GM21515 (cell line): ENCODE data around the gene MYRF.

ENCODE experiments used
- ATAC-seq: cut with Tn5 transposase; IDR thresholded peaks from one replicate; pipeline ENCODE4 v1.9.1; 2021; ENCODE audit not compliant: unreplicated experiment

The MYRF gene

DNA sequence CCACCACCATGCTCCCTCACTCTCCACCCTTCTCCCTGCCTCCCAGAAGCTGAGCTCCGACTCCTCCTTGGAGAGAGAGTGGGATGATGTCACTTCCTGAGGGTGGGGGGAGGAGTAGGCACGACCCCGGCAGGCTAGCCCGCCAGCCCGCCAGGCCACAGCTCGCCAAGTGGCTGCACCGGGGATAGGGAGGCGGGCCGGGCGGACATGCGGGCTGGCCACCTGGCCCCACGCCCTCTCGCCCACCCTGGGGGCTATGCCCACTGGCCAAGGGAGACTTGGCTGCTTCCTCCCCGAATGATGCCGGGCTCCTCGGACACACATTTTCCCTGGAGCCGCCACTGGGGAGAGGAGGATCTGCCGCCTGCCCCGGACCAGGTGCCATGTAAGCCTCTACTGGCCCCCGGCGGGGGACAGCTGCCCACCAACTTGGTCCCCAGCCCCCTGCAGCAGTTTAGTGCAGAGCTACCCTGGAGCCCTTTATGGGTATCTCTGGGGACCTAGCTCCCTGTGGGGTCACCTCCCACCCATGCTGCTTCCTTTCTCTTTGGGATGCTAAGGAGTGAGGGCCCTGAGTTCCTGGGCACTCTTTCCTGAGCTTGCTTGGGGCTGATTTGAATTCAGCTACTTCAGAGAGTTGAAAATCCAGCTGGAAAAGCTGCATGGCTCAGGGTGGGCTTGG, 33.7 kb upstream of the MYRF start:
- ATAC-seq, result no peak

DNA sequence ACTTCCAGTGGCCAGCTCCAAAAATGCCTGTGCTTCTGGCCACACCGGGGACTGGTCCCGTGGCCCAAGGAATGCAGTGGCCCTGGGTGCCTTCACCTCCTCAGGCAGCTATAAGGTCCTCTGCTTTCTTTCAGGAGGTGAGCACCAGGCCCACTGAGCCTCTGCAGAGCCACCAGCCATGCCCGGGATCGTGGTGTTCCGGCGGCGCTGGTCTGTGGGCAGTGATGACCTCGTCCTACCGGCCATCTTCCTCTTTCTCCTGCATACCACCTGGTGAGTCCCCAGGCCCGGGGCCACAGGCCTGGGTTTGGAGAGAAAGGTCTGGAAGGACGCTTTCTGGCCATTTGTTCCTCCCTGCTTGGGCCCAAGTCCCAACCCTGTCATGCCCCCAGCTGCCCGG, 32.5 kb upstream of the MYRF start:
- ATAC-seq, result no peak

DNA sequence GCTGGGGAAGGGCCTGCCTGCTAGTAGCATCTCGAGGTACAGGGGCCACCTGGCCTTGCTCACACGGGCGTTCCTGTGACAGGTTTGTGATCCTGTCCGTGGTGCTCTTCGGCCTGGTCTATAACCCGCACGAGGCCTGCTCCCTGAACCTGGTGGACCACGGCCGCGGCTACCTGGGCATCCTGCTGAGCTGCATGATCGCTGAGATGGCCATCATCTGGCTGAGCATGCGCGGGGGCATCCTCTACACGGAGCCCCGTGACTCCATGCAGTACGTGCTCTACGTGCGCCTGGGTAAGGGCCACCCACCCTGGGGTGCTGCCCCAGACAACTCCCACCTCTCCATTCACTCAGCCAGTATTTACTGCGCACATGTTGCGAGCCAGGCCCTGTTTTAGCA, 31.8 kb upstream of the MYRF start:
- no peak for ATAC-seq

DNA sequence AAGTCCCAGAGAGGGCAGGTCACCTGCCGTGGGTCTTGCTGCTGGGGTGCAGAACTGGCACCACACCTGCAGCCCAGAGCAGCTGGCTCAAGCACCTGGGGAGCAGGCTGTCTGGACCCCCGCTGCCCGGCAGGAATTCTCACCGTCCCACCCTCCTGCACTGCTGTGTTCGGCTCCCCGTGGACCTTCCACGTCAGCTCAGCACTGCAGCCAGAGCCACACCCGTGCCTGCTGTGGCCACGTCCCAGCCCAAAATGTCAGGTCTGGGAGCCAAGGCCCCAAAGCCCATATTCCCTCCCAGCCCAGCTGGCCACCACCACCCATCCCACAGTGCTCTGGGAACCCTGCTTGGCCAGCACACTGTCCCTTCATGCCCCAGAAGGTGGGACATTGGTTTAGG, 28.0 kb upstream of the MYRF start:
- no peak for ATAC-seq

DNA sequence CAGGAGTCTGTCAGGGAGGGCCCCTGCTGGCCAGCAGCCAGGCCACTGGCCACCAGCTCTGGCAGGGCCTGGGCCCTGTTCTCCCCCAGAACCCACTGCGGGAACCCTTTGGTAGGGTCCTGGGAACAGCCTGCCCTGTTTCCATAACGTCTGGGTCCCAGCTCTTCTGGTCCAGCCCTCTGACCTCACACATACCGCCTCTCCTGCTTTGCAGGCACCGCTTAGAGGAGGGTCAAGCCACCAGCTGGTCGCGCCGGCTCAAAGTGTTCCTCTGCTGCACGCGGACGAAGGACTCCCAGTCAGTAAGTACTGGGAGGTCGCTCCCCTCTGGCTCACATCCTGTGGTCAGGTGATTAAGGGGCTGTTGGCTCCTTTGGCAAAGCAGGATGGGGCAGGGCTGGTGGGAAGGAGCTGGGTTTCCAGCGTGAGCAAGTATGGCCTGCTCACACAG, 26.6 kb upstream of the MYRF start:
- ATAC-seq, result no peak

DNA sequence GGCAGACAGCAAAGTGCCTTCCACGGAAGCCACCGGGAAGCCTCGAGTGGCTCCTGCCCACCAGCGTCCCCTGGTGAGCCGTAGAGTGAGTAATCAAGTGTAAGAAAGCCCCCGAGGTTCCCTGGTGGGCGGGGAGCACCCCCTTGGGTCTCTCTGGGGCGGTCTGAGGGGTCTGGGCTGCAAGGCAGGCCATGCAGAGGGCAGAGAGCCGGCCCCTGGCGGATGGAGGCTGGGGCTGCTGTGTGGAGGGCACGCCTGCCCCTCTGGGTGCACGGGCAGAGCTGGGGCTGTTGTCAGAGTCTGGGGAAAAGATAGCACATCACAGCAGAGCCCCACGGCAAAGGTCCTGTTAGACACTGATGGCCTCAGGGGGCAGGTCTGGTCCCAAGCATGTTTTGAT, 25.7 kb upstream of the MYRF start:
- ATAC-seq, result no peak

DNA sequence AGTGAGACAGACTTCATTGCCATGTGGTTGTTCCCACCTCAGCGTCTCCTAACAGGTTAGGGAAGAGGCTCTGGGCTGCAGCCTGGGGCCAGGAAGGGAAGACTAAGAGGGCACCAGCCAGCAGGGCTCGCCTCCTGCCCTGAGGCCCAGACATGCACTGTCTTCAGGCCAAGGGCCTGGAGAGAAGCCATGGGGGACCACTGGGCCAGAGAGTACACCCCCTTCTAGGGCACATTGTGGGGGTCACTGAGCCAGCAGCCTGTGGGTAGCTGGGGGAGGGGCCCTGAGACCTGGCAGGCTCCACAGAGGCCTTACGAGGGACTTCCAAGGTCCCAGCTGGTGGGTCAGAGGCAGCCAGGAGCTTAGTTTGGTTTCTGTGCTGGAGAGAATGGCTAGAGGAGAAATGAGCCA, 25.0 kb upstream of the MYRF start:
- ATAC-seq, result no peak

DNA sequence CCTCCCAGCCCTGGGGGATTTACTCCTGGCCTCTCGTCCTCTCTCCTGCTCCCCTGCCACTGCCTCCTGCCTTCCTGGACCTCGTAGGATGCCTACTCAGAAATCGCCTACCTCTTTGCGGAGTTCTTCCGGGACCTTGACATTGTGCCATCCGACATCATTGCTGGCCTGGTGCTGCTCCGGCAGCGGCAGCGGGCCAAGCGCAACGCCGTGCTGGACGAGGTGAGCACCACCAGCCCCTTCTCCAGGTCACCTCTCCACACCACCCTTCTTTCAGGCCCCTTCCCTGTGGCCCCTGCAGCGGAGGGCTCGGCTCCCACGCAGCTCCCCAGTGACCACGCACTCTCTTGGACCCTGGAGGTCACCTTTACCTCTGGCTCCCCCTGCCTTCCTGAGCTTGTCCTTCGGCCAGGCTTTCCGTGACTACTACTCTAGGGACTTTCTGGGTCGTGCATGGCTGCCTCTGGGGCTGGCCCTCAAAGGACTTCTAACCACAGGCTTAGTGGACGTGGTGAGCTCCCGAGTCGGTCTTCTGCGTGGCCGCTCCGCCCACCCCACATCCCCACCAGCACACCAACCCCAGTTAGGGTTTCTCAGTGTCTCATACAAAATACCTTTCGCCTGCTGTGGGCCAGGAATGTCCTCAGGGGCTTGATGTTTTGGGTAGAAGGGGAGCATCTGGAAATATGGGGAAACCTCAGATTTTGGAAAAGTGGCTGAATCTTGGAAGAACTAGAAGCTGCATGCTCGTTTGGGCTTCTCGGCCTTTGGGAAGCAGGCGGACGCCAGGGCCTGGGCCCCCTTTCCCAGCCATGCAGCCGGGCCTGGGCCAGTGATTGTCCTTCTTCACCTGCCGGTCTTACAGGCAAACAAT, 24.1 kb upstream of the MYRF start:
- ATAC-seq, result no peak

DNA sequence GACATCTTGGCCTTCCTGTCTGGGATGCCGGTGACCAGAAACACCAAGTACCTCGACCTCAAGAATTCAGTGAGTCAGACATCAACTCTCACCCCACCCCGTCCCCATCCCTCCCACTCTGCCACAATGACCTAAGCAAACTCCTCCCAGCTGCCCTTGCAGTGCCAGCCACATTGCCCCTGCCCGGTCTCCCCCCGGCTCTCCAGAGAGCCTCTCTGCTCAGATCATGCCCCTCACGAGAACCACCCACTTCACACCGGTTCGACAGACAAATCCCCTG, 23.6 kb upstream of the MYRF start:
- ATAC-seq, result no peak

DNA sequence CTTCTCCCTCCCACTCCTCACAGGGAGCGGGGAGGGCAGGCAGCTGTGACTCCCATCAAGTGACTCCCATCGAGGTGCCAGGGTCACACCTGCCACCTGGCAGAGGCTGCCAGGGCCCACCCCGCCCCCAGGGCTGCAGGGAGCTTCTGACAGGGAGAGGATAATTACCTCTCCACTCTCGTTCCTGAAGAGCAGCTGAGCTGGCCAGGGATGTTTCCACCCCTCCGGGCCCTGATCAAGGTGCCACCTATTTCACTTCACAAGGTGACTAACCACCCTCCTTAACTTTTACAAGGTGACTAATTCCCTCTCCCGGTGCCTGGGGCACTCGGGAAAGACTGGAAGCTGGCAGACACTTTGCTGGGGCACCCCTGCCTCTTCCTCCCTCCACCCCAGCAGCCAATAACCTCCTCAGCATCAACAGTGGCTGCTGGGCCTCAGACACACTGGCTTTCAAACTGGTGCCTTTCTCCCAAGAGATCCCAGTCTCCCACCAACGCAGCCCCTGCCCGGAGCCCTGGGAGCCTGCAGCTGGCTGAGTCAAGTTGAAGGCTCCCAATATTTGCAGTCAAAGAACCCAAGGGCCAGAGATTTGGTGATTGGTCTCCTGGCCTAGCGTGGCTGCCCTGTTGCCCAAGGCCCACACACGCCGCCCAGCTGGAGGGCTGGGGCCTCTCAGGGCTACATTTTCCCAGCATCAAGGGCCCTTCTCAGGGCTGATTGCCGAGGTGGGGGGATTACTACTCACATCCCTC, 22.0 kb upstream of the MYRF start:
- no peak for ATAC-seq

DNA sequence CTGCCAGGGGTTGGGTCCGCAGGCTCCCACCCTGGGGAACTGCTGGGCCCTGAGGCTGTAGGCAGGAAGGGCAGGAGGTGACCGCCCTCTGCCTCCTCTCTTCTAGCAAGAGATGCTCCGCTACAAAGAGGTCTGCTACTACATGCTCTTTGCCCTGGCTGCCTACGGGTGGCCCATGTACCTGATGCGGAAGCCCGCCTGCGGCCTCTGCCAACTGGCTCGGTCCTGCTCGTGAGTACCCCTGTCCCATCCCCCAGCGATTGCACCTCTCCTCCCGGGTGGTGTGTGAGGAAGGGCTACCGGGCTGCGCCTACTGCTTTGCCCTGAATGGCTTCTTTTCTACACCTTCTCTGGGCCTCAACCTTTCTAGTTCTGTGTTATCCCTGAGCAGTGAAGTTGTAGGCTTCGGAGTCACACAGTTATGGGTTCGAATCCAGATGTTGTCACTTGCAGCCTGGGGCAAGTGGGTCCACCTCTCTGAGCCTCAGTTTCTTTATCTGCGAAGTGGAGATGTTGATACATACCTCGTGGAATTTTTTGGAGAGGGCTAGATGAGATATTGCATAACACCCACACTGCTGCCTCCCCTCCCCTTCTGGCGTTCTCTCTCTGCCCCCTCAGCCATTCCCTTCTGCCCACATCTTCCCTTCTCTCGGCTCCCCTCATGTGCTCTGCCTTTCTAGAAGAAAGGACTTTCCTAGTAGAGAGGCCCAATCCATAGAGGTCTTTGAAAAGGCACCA, 21.1 kb upstream of the MYRF start:
- ATAC-seq, result no peak

DNA sequence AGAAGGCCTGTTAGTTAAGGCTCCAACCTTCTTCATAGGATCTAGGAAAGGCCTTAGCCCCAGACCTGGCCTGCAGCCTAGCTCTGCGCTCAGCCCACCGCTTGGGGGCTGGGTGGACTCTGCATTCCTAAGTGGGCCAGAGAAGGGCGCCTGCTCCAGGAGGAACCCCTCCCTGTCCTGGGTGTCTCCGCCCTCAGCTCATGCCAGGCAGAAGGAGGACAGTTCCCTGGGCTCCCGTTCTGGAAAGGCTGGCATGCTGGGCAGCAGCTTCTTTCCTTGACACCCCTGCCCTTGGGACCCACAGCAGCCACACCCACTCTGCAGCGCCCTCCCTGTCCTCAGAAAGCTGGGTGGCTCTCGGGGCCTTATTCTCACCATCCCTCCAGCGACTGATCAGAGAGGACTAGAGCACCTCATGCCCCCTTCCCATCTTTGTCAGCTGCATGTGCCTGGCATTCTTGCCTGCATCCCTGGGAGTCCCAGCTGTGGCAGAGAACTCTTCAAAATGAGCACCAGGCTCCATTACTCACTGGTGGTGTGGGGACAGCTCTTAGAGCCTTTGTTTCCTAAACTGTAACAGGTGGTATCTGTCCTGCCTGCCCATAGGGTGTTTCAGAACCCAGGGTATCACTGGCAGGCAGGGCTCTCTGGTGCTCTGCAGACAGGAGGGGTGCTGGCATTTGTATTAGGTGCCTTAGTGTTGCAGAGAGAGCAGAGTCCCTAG, 20.3 kb upstream of the MYRF start:
- no peak for ATAC-seq

DNA sequence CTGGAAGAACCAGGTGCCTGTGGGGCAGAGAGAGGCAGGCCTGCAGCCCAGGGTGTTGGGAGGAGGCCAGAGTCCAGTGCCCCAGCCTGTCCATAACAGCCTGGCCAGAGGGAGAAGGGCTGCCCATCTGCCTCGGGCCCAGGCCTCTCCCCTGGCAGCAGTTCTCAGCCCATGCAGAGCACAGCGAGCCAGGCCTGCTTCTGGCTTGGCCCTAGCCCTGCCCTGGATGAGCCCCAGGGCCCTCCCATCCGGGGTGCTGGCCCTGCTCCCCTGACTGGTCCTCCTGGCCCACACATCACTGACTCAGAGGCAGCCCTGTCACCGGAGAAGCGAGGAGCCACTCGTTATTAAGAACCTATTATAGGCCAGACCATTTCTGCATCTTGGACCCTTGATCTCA, 19.7 kb upstream of the MYRF start:
- ATAC-seq, result no peak

DNA sequence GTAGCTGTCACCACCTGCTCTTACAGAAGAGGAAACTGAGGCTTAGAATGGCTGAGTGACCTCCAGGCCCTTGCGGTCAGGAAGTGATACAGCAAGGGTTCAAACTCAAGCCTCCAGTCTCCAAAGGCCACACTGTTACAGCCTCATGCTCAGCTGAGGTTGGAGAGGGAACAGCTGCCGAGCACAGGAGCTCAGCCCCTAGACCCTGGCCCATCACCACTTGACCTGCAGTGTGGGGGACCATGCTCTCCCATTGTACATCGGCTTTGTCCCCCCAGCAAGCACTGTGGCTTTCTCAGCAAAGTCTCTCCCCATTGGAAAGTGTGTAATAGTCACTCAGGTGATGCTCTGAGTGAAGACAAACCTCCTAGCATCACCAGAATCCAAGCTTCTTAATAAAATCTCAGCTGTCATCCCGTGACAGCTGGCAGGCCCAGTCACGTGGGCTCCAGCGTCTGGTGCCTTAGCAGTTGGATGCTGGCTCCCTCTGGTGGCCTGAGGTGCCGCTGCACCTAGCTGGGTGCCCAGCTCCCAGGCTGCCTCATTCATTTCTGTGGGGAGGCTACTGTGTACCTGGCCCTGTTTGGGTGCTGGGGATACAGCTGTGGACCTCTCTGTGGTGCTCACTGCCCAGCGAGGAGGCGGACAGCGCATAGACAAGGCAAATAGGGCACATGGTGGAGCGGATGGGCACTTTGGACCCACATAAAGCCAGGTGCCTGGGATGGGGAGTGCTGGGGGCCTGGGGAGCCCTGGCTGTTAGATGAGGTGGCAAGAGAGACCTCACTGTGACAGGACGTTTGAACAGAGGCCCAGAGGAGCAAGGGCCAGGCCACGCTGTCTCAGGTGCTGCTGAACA, 19.1 kb upstream of the MYRF start:
- ATAC-seq, result peak; percentile 81

DNA sequence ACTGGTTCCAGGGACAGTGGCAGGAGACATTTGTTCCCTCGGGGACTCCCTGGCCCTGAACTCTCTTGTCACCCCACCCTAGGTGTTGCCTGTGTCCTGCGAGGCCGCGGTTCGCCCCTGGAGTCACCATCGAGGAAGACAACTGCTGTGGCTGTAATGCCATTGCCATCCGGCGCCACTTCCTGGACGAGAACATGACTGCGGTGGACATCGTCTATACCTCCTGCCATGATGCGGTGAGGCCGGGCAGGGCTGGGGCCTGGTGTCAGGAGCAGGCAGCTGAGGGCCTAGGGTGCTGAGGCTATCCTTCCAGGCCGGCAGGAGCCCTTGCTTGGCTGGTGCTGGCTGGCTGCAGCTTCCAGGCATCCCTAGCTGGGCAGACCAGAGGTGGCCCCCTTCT, 17.7 kb upstream of the MYRF start:
- no peak for ATAC-seq

DNA sequence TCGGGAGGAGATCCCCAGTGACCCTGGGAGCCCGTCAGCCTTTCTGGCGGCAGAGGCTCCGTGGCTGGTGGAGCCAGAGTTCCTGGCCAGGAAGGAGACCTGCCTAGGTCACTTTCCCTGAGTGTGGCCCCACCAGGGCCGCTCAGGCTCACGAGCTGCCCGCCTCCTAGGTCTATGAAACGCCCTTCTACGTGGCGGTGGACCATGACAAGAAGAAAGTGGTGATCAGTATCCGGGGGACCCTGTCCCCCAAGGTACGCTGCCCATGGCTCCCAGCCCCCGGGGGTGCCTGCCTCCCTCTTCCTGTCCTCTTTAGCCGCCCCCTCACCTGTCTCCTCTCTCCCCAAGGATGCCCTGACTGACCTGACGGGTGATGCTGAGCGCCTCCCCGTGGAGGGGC, 17.0 kb upstream of the MYRF start:
- ATAC-seq, result no peak

DNA sequence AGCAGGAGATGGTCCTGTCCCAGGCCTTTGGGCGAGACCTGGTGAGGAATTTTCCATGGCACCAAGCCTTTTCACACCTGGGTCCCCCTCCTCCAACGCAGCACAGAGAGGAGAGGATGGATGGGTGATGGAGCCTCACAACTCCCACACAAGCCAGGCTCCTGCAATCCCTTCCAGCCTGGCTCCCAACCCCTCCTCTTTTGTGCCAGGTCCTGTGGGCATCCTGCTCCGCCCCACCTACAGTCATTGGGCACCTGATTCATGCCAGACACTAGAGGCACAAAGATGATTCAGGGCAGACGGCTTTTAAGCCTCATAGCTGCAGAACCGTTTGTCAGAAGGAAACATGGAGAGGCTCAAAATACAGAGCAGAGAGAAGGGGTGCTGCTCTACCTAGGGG, 16.1 kb upstream of the MYRF start:
- no peak for ATAC-seq

DNA sequence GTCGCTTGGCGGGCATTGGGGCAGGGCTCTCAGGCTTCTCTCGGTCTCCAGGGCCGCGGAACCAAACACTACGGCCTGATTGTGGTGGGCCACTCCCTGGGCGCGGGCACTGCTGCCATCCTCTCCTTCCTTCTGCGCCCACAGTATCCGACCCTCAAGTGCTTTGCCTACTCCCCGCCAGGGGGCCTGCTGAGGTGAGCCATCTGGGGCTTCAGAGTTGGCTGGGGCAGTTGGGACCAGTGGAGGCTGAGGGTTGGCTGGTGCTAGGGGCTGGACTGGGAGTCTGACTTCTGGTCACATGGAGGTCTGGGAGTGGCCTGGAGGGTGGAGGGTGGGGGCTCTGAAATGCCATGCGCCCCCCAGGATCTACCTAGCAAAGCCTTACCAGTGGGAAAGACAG, 15.3 kb upstream of the MYRF start:
- ATAC-seq, result no peak

DNA sequence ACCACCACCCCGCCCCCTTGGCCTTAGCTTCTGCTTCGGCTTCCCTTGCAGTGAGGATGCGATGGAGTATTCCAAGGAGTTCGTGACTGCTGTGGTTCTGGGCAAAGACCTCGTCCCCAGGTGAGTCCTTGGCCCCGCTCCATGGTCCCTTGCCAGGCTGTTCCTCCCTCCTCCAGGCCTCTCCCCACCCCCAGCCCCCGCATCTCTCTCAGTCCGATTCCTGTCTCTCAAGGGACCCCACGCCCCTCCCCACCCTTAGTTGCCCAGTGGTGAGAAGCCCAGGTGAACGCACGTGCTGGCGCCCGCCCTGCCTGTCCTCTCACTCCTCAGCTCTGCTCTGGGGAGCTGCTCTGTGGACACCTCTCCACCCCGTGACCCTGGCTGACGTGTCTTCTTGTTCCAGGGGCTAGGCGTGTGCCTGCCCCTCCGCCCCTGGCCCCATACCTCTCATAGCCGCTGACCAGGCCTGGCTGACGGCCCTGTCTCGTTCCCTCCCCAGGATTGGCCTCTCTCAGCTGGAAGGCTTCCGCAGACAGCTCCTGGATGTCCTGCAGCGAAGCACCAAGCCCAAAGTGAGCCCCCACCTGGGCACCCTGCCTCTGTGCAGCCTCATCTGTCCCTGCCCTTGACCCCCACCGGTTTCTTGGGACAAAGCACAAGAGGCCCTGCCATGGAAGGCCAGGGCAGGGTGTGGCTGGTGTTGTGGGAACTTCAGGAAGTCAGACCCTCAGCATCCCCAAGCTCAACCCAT, 14.6 kb upstream of the MYRF start:
- ATAC-seq, result no peak
